ENCODE results near the gene SLC38A1. TPM values are rescaled to one million over a fixed set of nuclear protein-coding genes. Genes with fewer than 3 reads are reported as not detected.

Gene SLC38A1
- total RNA-seq, 2 experiments from 2014 or later, result 114 to 163 TPM

DNA sequence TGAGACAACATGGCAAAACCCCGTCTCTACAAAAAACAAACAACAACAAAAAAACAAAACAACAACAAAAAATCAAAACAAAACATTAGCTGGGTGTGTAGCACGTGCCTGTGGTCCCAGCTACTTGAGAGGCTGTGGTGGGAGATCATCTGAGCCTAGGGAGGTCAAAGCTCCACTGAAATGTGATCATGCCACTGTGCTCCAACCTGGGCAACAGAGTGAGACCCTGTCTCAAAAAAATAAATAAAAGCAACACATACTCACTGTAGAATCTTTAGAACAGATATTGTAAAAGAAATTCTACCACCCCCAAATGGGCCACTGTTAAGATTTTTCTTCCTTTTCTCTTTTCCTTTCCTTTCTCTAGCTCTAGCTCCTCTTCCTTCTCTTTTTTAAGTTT, 26.3 kb downstream of the SLC38A1 start:
- BruUV-seq (replicated peaks), result no TSS peak
- Histone ChIP-seq H3K9me2 (ENCODE audit: insufficient read depth, low read length) (no peaks in the 10 kb centered on the region), H3K4me2 (ENCODE audit: low read length) (no peak overlapping the region), H3K4me1 (ENCODE audit: insufficient read depth, low read length, poor library complexity, severe bottlenecking) (no peaks in the 10 kb centered on the region), H3K9me3 (ENCODE audit: low read length) (peaks cover 36% of the 10 kb centered on the region), H3K79me2 (ENCODE audit: insufficient read depth, low read depth, low read length) (peaks cover 90% of the 10 kb centered on the region), H3K27ac (ENCODE audit: low read depth, low read length, poor library complexity, severe bottlenecking) (no peak overlapping the region), H2AFZ (ENCODE audit: low read length) (no peak overlapping the region), H3K4me3 (ENCODE audit: low read depth, low read length, poor library complexity, severe bottlenecking) (no peak overlapping the region), H3K36me3 (ENCODE audit: insufficient read depth, low read length) (peaks cover 99% of the 10 kb centered on the region), H4K20me1 (ENCODE audit: insufficient read depth, low read length) (peaks cover 14% of the 10 kb centered on the region; the same call in 1 of the 2 replicates)
- intact Hi-C loops (cut with micrococcal nuclease; ENCODE audit: unreplicated experiment), result no loop called here
- no peak for DNase-seq (ENCODE audit: low spot score)
- POLR2A ChIA-PET, result interaction anchor here (1.3 to 1.8 kb wide), 3 partner anchors 9 to 28 kb away, joined by 4 to 6 read pairs (median 4); no protein-coding TSS in a partner anchor
- TF ChIP-seq, protein P1, sequence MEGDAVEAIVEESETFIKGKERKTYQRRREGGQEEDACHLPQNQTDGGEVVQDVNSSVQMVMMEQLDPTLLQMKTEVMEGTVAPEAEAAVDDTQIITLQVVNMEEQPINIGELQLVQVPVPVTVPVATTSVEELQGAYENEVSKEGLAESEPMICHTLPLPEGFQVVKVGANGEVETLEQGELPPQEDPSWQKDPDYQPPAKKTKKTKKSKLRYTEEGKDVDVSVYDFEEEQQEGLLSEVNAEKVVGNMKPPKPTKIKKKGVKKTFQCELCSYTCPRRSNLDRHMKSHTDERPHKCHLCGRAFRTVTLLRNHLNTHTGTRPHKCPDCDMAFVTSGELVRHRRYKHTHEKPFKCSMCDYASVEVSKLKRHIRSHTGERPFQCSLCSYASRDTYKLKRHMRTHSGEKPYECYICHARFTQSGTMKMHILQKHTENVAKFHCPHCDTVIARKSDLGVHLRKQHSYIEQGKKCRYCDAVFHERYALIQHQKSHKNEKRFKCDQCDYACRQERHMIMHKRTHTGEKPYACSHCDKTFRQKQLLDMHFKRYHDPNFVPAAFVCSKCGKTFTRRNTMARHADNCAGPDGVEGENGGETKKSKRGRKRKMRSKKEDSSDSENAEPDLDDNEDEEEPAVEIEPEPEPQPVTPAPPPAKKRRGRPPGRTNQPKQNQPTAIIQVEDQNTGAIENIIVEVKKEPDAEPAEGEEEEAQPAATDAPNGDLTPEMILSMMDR (conservative IDR thresholded peaks at IDR 0.05; ENCODE audit: low read length), result no peak
- TF ChIP-seq EZH2phosphoT487 (IDR thresholded peaks at IDR 0.05; ENCODE audit: borderline replicate concordance, low read depth, low read length), result no peak
- CTCF ChIA-PET (ENCODE audit: unreplicated experiment), result interaction anchor here (0.6 kb wide), 1 partner anchor 154 kb away, joined by 3 read pairs; no protein-coding TSS in a partner anchor

DNA sequence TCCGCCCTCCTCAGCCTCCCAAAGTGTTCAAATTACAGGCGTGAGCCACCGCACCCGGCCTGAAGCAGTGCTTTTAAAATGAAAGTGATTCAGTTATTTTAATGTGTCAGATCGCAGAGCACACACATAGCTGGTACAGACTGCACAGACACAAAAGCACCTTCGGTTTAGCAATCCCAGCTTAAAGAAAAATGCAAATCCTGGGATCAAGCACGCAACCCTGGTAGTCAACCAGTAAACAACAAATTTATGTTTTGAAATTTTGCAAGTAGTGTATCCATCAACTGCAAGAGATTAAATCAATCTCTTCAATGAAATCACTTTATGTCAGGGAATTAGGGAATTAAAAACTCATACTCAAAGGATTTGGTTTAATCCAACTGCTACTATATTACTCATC, 28.4 kb downstream of the SLC38A1 start:
- Histone ChIP-seq H3K9me2 (ENCODE audit: insufficient read depth, low read length) (no peaks in the 10 kb centered on the region), H3K4me2 (ENCODE audit: low read length) (no peak overlapping the region), H4K20me1 (ENCODE audit: insufficient read depth, low read length) (peaks cover 14% of the 10 kb centered on the region; the same call in 1 of the 2 replicates), H3K27ac (ENCODE audit: low read depth, low read length, poor library complexity, severe bottlenecking) (no peak overlapping the region), H2AFZ (ENCODE audit: low read length) (no peak overlapping the region), H3K36me3 (ENCODE audit: insufficient read depth, low read length) (peaks cover 99% of the 10 kb centered on the region), H3K4me3 (ENCODE audit: low read depth, low read length, poor library complexity, severe bottlenecking) (no peak overlapping the region), H3K79me2 (ENCODE audit: insufficient read depth, low read depth, low read length) (peaks cover 90% of the 10 kb centered on the region), H3K4me1 (ENCODE audit: insufficient read depth, low read length, poor library complexity, severe bottlenecking) (no peaks in the 10 kb centered on the region), H3K9me3 (ENCODE audit: low read length) (peaks cover 29% of the 10 kb centered on the region)
- no peak for DNase-seq (ENCODE audit: low spot score)
- intact Hi-C loops (cut with micrococcal nuclease; ENCODE audit: unreplicated experiment), result no loop called here
- BruUV-seq (replicated peaks), result no TSS peak
- CTCF ChIA-PET (ENCODE audit: unreplicated experiment), result no interaction called here
- TF ChIP-seq, protein P1 (conservative IDR thresholded peaks at IDR 0.05; ENCODE audit: low read length), result no peak
- no peak for TF ChIP-seq EZH2phosphoT487 (IDR thresholded peaks at IDR 0.05; ENCODE audit: borderline replicate concordance, low read depth, low read length)
- POLR2A ChIA-PET, result interaction anchor here (1.1 kb wide), 1 partner anchor 16 kb away, joined by 3 read pairs; no protein-coding TSS in a partner anchor

DNA sequence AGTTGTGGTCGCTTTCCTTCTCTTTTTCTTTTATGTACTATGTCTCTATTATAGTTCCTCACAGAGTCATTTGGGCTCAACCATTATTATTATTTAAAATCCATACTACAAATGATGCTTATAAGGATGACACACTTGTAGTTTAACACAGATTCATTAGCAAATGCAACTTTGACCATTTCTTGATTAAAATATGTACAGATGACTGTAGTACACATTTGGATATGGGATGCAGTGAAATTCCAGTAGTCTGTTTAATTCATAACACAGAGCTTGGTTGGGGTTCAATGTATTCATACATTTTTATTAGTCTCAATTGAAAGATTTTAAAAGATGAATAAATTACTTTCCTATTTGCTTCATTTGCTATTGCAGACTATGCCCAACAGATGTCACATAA, 30.0 kb downstream of the SLC38A1 start:
- no peak overlapping the region for H3K27ac ChIP-seq (ENCODE audit: low read depth, low read length, poor library complexity, severe bottlenecking)
- ChIA-PET POLR2A (interaction anchor here (0.7 to 1.7 kb wide), 3 partner anchors 11 to 1627 kb away, joined by 3 to 6 read pairs (median 3); no protein-coding TSS in a partner anchor), CTCF (ENCODE audit: unreplicated experiment) (no interaction called here)
- DNase-seq (ENCODE audit: low spot score), result no peak
- peaks cover 13% of the 10 kb centered on the region; the same call in 1 of the 2 replicates for H4K20me1 ChIP-seq (ENCODE audit: insufficient read depth, low read length)
- TF ChIP-seq, protein P1 (conservative IDR thresholded peaks at IDR 0.05; ENCODE audit: low read length), result no peak
- TF ChIP-seq EZH2phosphoT487 (IDR thresholded peaks at IDR 0.05; ENCODE audit: borderline replicate concordance, low read depth, low read length), result no peak
- peaks cover 13% of the 10 kb centered on the region; the same call in 1 of the 2 replicates for H3K9me3 ChIP-seq (ENCODE audit: low read length)
- no peak overlapping the region for H3K4me3 ChIP-seq (ENCODE audit: low read depth, low read length, poor library complexity, severe bottlenecking)
- H3K4me2 ChIP-seq (ENCODE audit: low read length), result no peak overlapping the region
- intact Hi-C loops (cut with micrococcal nuclease; ENCODE audit: unreplicated experiment), result no loop called here
- peaks cover 99% of the 10 kb centered on the region for H3K36me3 ChIP-seq (ENCODE audit: insufficient read depth, low read length)
- no TSS peak for BruUV-seq (replicated peaks)
- no peak overlapping the region for H2AFZ ChIP-seq (ENCODE audit: low read length)
- H3K9me2 ChIP-seq (ENCODE audit: insufficient read depth, low read length), result no peaks in the 10 kb centered on the region
- peaks cover 88% of the 10 kb centered on the region for H3K79me2 ChIP-seq (ENCODE audit: insufficient read depth, low read depth, low read length)
- peaks cover 2% of the 10 kb centered on the region for H3K4me1 ChIP-seq (ENCODE audit: insufficient read depth, low read length, poor library complexity, severe bottlenecking)

All from OCI-LY7 (cell line).